HepG2 (cell line): ENCODE data around the gene PLXND1. TPM values are rescaled to one million over a fixed set of nuclear protein-coding genes. Genes with fewer than 3 reads are reported as not detected.

ENCODE experiments used
- HCFC1 ChIP-seq: fragments of 150-350 bp; IDR thresholded peaks from 2 replicates; pipeline ENCODE4 v1.6.1; 2014; ENCODE audit warnings: low read depth, low read length
- NFE2 ChIP-seq: sonication (generic); formaldehyde crosslinking; IDR thresholded peaks from 2 replicates; pipeline ENCODE4 v1.4.0; 2020; ENCODE audit warnings: missing genetic modification reagents
- NFYB ChIP-seq: sonication (generic); formaldehyde crosslinking; IDR thresholded peaks from 2 replicates; pipeline ENCODE4 v1.4.0; 2020; ENCODE audit warnings: missing genetic modification reagents
- POLR2G ChIP-seq: fragments of 200-400 bp; formaldehyde crosslinking; IDR thresholded peaks from 2 replicates; pipeline ENCODE4 v1.6.1; 2018; ENCODE audit warnings: mild to moderate bottlenecking, low read depth, low read length, moderate library complexity
- SRF ChIP-seq: IDR thresholded peaks from 2 replicates; pipeline ENCODE4 v1.6.1; 2011; ENCODE audit warnings: mild to moderate bottlenecking, low read depth, low read length, moderate library complexity
- STAT5B ChIP-seq: sonication (generic); formaldehyde crosslinking; IDR thresholded peaks from 2 replicates; pipeline ENCODE4 v1.4.0; 2020; ENCODE audit warnings: missing genetic modification reagents
- ZFP36L1 ChIP-seq: sonication (generic); formaldehyde crosslinking; IDR thresholded peaks from 2 replicates; pipeline ENCODE4 v1.8.0; 2022; ENCODE audit warnings: mild to moderate bottlenecking, missing genetic modification reagents, moderate library complexity
- ZFYVE20 ChIP-seq: sonication (generic); formaldehyde crosslinking; IDR thresholded peaks from 2 replicates; pipeline ENCODE4 v1.8.0; 2023; ENCODE audit warnings: low read depth, mild to moderate bottlenecking, moderate library complexity, missing genetic modification reagents, borderline replicate concordance
- ZMYM4 ChIP-seq: sonication (generic); formaldehyde crosslinking; IDR thresholded peaks from 2 replicates; pipeline ENCODE4 v1.8.1; 2023; ENCODE audit warnings: mild to moderate bottlenecking, missing genetic modification reagents
- ZNF160 ChIP-seq: sonication (generic); formaldehyde crosslinking; IDR thresholded peaks from 2 replicates; pipeline ENCODE4 v1.8.0; 2022; ENCODE audit warnings: mild to moderate bottlenecking, inconsistent platforms, missing genetic modification reagents
- ZNF180 ChIP-seq: sonication (generic); formaldehyde crosslinking; IDR thresholded peaks from 2 replicates; pipeline ENCODE4 v1.4.0; 2020; ENCODE audit warnings: low read depth, missing genetic modification reagents, borderline replicate concordance
- ZNF232 ChIP-seq: sonication (generic); formaldehyde crosslinking; IDR thresholded peaks from 2 replicates; pipeline ENCODE4 v1.4.0; 2020; ENCODE audit warnings: missing genetic modification reagents, borderline replicate concordance
- ZNF329 ChIP-seq: sonication (generic); formaldehyde crosslinking; IDR thresholded peaks from 2 replicates; pipeline ENCODE4 v1.9.0; 2021; ENCODE audit warnings: low read depth, mild to moderate bottlenecking, missing genetic modification reagents
- ZNF672 ChIP-seq: sonication (generic); formaldehyde crosslinking; IDR thresholded peaks from 2 replicates; pipeline ENCODE4 v1.8.1; 2022; ENCODE audit warnings: missing genetic modification reagents
- ZNF788 ChIP-seq: sonication (generic); formaldehyde crosslinking; IDR thresholded peaks from 2 replicates; pipeline ENCODE4 v1.5.0; 2020; ENCODE audit warnings: mild to moderate bottlenecking, missing genetic modification reagents, borderline replicate concordance
- polyA plus RNA-seq, 8 experiments: library from polyadenylated mRNA; depleted of rRNA in 3 of 8; stranded (reverse) in 7 of 8; unstranded in 1 of 8; fragments of >200 nt; fragmentation: Illumina TruSeq in 4 of 8; extraction: Trizol in 4 of 8; gene quantifications; 2 replicates each; pipeline versions ENCODE4 v1.2.1 to v1.2.3, GENCODE V29; 2011 to 2016; ENCODE audit warnings: low read depth in 4 of 8, missing spikeins in 1 of 8, mixed read lengths in 1 of 8; ENCODE audit not compliant: insufficient read depth in 1 of 8
- total RNA-seq, 5 experiments: library from RNA; depleted of rRNA; stranded (reverse); fragments of >200 nt; fragmentation: Illumina TruSeq; extraction: Trizol; gene quantifications; 2 replicates each; pipeline ENCODE4 v1.2.3, GENCODE V29; 2016; ENCODE audit warnings: low read depth in 1 of 5
- TF ChIP-seq, protein P1 (sequence below): sonication (generic); formaldehyde crosslinking; IDR thresholded peaks from 2 replicates; pipeline ENCODE4 v1.5.1; 2020; ENCODE audit warnings: mild to moderate bottlenecking, missing genetic modification reagents
- TF ChIP-seq, protein P2 (sequence below): sonication (generic); formaldehyde crosslinking; IDR thresholded peaks from 2 replicates; pipeline ENCODE4 v1.8.1; 2023; ENCODE audit warnings: mild to moderate bottlenecking, moderate library complexity, missing genetic modification reagents
- TF ChIP-seq, protein P3 (sequence below): sonication (generic); formaldehyde crosslinking; IDR thresholded peaks from 2 replicates; pipeline ENCODE4 v1.4.0; 2020; ENCODE audit warnings: missing genetic modification reagents
- TF ChIP-seq, protein P4 (sequence below), 2 experiments: sonication (generic) in 1 of 2; formaldehyde crosslinking in 1 of 2; IDR thresholded peaks; 2 replicates each; pipeline versions ENCODE4 v1.4.0 to v1.6.1; 2018 to 2020; ENCODE audit warnings: missing genetic modification reagents in 2 of 2, borderline replicate concordance in 1 of 2, low read depth in 1 of 2, mild to moderate bottlenecking in 1 of 2, missing biosample characterization in 1 of 2
- TF ChIP-seq, protein P5 (sequence below): sonication (generic); formaldehyde crosslinking; IDR thresholded peaks from 2 replicates; pipeline ENCODE4 v1.4.0; 2020; ENCODE audit warnings: missing genetic modification reagents

PLXND1 gene
- total and polyA plus RNA-seq, 2 of the 13 experiments (the other 11 are each of a cell fraction or from before 2014, with no cell fraction given), result 15.9 to 42.0 TPM

DNA sequence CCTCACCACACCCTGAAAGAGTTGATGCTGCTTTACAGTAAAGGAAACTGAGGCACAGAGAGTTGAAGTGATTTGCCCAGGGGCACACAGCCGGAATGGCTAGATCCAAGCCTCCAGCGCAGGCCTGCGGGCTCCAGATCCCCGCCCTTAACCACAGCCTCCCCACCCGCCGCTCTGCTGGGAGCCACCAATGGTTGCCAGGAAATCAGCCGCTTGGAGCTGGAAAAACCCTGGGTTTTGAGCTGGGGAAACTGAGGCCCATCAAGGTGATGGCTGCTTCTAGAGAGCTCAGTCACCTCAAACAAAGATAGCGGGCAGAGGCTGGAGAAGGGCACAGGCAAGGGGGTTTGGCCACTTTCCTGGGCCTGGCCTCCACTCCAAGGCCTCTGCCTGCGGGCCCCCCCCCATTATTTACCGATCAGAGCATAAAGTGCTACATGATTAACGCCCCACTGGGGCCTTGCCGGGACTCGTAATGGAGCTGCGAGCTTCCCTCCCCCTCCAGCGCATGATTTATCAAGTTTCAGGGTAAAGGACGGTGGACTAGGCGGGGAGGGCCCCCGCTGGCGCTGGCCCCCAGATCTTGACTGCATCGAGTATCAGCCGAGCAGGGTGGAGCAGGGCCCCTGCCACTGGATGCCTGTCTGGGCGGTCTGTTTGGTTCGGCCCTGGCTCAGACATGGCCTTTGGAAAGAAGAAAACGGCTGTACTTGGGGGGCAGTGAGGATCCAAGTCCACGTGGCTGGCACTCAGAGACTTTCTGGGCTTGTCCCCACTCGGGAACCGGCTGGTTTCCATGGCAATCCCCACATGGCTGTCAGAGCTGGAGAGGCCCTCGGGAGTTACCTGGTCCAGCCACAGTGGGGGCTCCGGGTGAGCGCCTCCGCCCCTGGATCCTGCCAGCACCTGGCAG, 9.1 kb downstream of the PLXND1 start (continued):
- TF ChIP-seq, protein P1, sequence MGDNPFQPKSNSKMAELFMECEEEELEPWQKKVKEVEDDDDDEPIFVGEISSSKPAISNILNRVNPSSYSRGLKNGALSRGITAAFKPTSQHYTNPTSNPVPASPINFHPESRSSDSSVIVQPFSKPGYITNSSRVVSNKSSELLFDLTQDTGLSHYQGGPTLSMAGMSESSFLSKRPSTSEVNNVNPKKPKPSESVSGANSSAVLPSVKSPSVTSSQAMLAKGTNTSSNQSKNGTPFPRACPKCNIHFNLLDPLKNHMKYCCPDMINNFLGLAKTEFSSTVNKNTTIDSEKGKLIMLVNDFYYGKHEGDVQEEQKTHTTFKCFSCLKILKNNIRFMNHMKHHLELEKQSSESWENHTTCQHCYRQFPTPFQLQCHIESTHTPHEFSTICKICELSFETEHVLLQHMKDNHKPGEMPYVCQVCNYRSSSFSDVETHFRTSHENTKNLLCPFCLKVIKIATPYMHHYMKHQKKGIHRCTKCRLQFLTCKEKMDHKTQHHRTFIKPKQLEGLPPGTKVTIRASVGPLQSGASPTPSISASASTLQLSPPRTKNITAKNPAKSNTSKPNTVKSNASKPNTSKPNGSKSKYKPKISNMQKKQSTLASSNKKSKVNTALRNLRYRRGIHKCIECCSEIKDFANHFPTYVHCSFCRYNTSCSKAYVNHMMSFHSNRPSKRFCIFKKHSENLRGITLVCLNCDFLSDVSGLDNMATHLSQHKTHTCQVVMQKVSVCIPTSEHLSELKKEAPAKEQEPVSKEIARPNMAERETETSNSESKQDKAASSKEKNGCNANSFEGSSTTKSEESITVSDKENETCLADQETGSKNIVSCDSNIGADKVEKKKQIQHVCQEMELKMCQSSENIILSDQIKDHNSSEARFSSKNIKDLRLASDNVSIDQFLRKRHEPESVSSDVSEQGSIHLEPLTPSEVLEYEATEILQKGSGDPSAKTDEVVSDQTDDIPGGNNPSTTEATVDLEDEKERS (CRISPR knock-in tag), result no peak
- TF ChIP-seq ZFP36L1 (CRISPR knock-in tag), result no peak
- TF ChIP-seq ZNF232 (CRISPR knock-in tag), result no peak
- no peak for TF ChIP-seq HCFC1
- peak; percentile 49; the same call in 1 of the 2 replicates for TF ChIP-seq ZMYM4
- TF ChIP-seq ZNF672 (CRISPR knock-in tag), result no peak
- TF ChIP-seq ZNF788, result peak; percentile 17; the same call in 1 of the 2 replicates
- TF ChIP-seq, protein P2, sequence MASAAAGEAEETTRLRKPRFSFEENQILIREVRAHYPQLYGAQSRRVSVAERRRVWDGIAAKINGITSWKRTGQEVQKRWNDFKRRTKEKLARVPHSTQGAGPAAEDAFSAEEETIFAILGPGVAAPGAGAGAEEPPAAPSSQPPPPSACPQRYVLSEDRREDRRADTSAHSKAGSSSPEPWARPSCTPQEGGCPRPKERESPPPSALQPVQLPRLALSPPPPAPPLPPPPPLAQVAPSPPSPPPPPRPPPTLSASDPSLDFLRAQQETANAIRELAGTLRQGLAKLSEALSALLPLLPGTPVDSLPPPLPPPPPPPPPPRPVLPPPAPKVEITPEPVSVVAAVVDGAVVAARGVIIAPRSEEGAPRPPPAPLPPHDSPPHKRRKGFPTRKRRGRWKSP (CRISPR knock-in tag), result 0 out of 2 replicates have a peak, but pooled peaks have one; percentile 15
- TF ChIP-seq, protein P3, sequence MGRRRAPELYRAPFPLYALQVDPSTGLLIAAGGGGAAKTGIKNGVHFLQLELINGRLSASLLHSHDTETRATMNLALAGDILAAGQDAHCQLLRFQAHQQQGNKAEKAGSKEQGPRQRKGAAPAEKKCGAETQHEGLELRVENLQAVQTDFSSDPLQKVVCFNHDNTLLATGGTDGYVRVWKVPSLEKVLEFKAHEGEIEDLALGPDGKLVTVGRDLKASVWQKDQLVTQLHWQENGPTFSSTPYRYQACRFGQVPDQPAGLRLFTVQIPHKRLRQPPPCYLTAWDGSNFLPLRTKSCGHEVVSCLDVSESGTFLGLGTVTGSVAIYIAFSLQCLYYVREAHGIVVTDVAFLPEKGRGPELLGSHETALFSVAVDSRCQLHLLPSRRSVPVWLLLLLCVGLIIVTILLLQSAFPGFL (CRISPR knock-in tag), result 0 out of 2 replicates have a peak, but pooled peaks have one; percentile 23
- TF ChIP-seq ZNF160 (CRISPR knock-in tag), result no peak
- TF ChIP-seq ZFYVE20 (CRISPR knock-in tag), result no peak
- TF ChIP-seq NFE2 (CRISPR knock-in tag), result no peak
- no peak for TF ChIP-seq SRF
- no peak for TF ChIP-seq POLR2G
- TF ChIP-seq, protein P4, sequence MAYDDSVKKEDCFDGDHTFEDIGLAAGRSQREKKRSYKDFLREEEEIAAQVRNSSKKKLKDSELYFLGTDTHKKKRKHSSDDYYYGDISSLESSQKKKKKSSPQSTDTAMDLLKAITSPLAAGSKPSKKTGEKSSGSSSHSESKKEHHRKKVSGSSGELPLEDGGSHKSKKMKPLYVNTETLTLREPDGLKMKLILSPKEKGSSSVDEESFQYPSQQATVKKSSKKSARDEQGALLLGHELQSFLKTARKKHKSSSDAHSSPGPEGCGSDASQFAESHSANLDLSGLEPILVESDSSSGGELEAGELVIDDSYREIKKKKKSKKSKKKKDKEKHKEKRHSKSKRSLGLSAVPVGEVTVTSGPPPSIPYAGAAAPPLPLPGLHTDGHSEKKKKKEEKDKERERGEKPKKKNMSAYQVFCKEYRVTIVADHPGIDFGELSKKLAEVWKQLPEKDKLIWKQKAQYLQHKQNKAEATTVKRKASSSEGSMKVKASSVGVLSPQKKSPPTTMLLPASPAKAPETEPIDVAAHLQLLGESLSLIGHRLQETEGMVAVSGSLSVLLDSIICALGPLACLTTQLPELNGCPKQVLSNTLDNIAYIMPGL (CRISPR knock-in tag; IDR thresholded peaks at IDR 0.05; ENCODE audit: borderline replicate concordance in 1 of 2, low read depth in 1 of 2), result no peak; a peak in 1 of 4 replicates
- no peak for TF ChIP-seq STAT5B (CRISPR knock-in tag)
- TF ChIP-seq ZNF329, result no peak
- TF ChIP-seq NFYB (CRISPR knock-in tag), result no peak
- TF ChIP-seq, protein P5, sequence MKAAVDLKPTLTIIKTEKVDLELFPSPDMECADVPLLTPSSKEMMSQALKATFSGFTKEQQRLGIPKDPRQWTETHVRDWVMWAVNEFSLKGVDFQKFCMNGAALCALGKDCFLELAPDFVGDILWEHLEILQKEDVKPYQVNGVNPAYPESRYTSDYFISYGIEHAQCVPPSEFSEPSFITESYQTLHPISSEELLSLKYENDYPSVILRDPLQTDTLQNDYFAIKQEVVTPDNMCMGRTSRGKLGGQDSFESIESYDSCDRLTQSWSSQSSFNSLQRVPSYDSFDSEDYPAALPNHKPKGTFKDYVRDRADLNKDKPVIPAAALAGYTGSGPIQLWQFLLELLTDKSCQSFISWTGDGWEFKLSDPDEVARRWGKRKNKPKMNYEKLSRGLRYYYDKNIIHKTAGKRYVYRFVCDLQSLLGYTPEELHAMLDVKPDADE (CRISPR knock-in tag), result no peak
- TF ChIP-seq ZNF180, result no peak
